ENCODE results near the gene YPEL3. TPM values are rescaled to one million over a fixed set of nuclear protein-coding genes. Genes with fewer than 3 reads are reported as not detected.

Gene YPEL3
- total RNA-seq, 3 donors from 2014 or later: 106 to 143 (median 114) TPM

DNA sequence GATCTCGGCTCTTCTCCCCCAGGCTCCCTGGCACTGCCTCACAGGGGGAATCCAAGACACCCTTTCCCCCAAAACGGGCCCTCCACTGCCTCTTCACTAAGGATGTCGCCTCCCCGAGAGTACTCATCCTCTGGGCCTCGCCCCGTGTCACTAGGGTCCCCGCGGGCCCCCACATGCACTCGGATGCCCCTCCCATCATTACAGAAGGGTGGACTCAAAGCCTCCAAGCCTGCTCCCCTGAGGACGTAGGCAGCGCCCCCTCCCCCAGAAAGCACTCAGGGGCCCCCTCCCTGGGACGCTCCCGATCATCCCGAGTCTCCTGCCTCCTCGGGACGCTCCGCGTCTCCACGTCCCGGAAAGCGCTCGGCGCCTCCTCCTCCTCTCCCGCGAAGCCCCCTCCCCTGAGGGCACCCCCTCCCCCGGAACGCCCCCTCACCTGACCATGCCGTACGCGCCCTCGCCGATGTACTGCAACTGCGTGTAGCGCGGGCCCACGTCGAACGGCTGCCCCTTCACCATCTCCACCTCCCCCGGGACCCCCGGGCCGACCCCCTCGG is 26.7 kb upstream of the YPEL3 start:
- Histone ChIP-seq H3K9me3 (no peaks in the 10 kb centered on the region), H3K4me3 (peak overlapping the region; percentile 95 to 96 (median 96)), H3K36me3 (no peaks in the 10 kb centered on the region), H3K27me3 (no peaks in the 10 kb centered on the region), H3K4me1 (no peaks in the 10 kb centered on the region), H3K27ac (peak overlapping the region; percentile 93 to 96)
- TF ChIP-seq POLR2AphosphoS5 (IDR thresholded peaks at IDR 0.05) (no peak), POLR2A (IDR thresholded peaks at IDR 0.05) (no peak)
- TF ChIP-seq, protein P1, sequence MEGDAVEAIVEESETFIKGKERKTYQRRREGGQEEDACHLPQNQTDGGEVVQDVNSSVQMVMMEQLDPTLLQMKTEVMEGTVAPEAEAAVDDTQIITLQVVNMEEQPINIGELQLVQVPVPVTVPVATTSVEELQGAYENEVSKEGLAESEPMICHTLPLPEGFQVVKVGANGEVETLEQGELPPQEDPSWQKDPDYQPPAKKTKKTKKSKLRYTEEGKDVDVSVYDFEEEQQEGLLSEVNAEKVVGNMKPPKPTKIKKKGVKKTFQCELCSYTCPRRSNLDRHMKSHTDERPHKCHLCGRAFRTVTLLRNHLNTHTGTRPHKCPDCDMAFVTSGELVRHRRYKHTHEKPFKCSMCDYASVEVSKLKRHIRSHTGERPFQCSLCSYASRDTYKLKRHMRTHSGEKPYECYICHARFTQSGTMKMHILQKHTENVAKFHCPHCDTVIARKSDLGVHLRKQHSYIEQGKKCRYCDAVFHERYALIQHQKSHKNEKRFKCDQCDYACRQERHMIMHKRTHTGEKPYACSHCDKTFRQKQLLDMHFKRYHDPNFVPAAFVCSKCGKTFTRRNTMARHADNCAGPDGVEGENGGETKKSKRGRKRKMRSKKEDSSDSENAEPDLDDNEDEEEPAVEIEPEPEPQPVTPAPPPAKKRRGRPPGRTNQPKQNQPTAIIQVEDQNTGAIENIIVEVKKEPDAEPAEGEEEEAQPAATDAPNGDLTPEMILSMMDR (IDR thresholded peaks at IDR 0.05): no peak
- no peak for DNase-seq (ENCODE audit: low spot score in 2 of 2)
- intact Hi-C loops (cut with DNase I; ENCODE audit: low total_unique reads): no loop called here

DNA sequence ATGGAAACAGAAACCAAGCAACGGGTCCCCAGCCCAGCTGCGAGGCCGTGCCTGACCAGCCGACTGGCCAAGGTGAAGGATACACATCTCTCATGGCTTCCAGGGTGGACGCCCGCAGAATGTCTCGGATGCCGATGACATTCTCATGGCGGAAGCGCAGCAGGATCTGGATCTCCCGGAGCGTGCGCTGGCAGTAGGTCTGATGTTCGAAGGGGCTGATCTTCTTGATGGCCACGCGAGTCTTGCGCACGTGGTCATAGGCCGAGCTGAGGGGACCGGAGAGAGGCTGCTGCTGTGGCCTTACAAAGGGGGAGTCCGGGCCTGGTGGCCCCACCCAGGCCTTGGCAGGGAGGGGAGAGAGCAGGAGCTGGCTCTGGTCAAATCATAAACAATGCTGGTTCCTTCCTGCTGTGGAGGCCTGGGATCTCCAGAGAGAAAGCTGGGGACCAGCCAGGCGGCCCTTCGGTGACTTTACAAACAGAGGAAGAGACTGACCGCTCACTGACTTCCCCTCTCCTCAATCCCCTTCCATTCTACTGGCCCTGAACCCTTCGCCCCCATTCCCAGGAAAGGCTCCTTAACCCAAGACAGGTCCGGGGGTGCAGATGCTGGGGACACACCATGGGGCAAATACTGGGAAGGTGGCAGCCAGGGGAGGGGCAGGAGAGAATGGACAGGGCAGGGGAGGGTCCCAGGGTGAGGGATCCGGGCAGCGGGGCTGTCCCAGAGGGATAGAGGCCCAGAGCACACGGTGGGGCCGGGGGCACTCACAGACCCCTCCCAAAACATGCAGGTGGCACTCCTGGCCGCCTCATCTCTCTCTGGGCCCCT is 25.9 kb upstream of the YPEL3 start:
- TF ChIP-seq, protein P1 (IDR thresholded peaks at IDR 0.05): no peak
- peak in 1 of 3 donors; percentile 12 for TF ChIP-seq POLR2AphosphoS5 (IDR thresholded peaks at IDR 0.05)
- intact Hi-C loops (cut with DNase I; ENCODE audit: low total_unique reads): no loop called here
- no peaks in the 10 kb centered on the region for H3K9me3 ChIP-seq
- no peaks in the 10 kb centered on the region for H3K4me1 ChIP-seq
- DNase-seq (ENCODE audit: low spot score in 2 of 2): peak in 1 of 2 donors; percentile 54
- H3K4me3 ChIP-seq: peak overlapping the region; percentile 95 to 96 (median 96)
- H3K36me3 ChIP-seq: no peaks in the 10 kb centered on the region
- no peaks in the 10 kb centered on the region for H3K27me3 ChIP-seq
- H3K27ac ChIP-seq: peak overlapping the region; percentile 93 to 96

DNA sequence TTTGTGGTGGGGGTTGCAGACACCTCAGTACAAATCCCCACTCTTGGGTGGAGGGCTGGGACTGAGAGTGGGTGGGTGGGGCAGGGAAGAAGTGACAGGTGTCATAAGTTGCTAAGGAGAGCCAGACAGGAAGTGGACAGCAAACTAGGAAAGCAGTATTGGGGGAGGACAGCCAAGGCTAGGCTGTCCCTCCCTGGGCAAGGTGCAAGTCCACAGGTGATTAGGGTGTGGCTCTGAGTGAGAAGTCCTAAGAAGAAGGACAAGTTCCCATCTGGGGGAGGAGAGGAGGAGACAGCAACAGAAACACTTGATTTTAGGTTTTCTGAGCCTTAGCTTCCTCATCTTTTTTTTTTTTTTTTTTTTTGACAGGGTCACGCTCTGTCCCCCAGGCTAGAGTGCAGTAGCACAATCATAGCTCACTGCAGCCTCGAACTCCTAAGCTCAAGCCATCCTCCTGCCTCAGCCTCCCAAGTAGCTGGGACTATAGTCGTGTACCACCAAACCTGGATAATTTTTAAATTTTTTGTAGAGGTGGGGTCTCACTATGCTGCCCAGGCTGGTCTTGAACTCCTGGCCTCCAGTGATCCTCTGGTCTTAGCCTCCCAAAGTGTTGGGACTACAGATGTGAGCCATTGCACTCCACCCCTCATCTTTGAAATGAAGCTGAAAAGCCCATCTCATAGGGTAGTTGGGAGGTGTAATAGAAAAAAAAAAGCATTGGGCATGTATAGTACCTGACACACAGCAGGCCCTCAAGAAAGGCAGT is 24.5 kb upstream of the YPEL3 start:
- intact Hi-C loops (cut with DNase I; ENCODE audit: low total_unique reads): no loop called here

DNA sequence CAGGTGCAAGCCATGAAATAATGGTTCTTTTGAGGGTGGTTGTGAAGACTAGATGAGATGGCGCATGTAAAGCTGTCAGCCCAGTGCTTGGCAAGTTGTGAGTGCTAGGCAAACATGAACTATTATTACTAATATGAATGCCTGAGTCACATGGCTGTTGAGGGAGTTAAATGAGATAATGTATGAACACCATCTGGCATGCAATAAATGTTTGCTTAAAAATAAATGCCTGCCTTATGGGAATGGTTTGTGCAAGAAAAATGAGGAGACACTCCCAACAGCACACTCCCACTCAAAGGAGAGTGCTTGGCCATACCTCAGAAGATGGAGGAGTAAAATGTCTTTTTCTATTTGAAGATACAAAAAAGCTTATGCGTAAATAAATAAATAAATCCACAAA is 23.4 kb upstream of the YPEL3 start:
- TF ChIP-seq POLR2A (IDR thresholded peaks at IDR 0.05) (no peak), POLR2AphosphoS5 (IDR thresholded peaks at IDR 0.05) (no peak)
- TF ChIP-seq, protein P1 (IDR thresholded peaks at IDR 0.05): no peak
- Histone ChIP-seq H3K36me3 (no peaks in the 10 kb centered on the region), H3K4me3 (no peak overlapping the region), H3K27me3 (no peaks in the 10 kb centered on the region), H3K4me1 (no peaks in the 10 kb centered on the region), H3K27ac (no peak overlapping the region), H3K9me3 (no peaks in the 10 kb centered on the region)
- no peak for DNase-seq (ENCODE audit: low spot score in 2 of 2)
- intact Hi-C loops (cut with DNase I; ENCODE audit: low total_unique reads): no loop called here

More for the DNA sequence above, 24.5 kb upstream of the YPEL3 start:
- Histone ChIP-seq H3K27me3 (no peaks in the 10 kb centered on the region), H3K4me1 (no peaks in the 10 kb centered on the region), H3K9me3 (no peaks in the 10 kb centered on the region), H3K36me3 (no peaks in the 10 kb centered on the region), H3K27ac (peak overlapping the region in 1 of 2 donors; percentile 96), H3K4me3 (no peak overlapping the region)
- TF ChIP-seq POLR2A (IDR thresholded peaks at IDR 0.05): no peak
- TF ChIP-seq POLR2AphosphoS5 (IDR thresholded peaks at IDR 0.05): no peak
- TF ChIP-seq, protein P1 (IDR thresholded peaks at IDR 0.05): no peak
- DNase-seq (ENCODE audit: low spot score in 2 of 2): no peak
